Endothelial cell of umbilical vein (primary cell): Measurements from ENCODE around the gene PSIP1. TPM values are rescaled to one million over a fixed set of nuclear protein-coding genes. Genes with fewer than 3 reads are reported as not detected.
"Not testable (repeated sequence)": the region's sequence is repeated elsewhere in the genome, so short reads cannot be mapped to it uniquely, and the experiment has no call there.

Experiments
- BruUV-seq: library from RNA; stranded (reverse); fragments of 400-500 nt; replicated peaks from 2 replicates; lab custom pipeline; 2021; lab: Mats Ljungman, UMichigan
- CTCF ChIA-PET: fragments of 300-600, 350-600 bp; sonication (Branson Sonifier 250); formaldehyde crosslinking; loops from one replicate; lab custom pipeline; 2021; ENCODE audit warnings: antibody characterized with exemption, inconsistent platforms; lab: Charles Lee
- POLR2A ChIA-PET: fragments of 300-600, 350-600 bp; sonication (Branson Sonifier 250); formaldehyde crosslinking; loops from one replicate; lab custom pipeline; 2021; ENCODE audit warnings: antibody characterized with exemption, inconsistent platforms; lab: Charles Lee
- DNase-seq: peaks from one replicate; pipeline ENCODE4 v3.0.0-alpha.2; 2011; ENCODE audit warnings: low read depth, low spot score
- FAIRE-seq: peaks from 2 replicates; lab custom pipeline; 2011; peaks lifted over from hg19 to GRCh38; lab: Jason Lieb, UNC
- H2AFZ ChIP-seq: 2 replicates; pipeline ENCODE4 v1.6.0; 2012; ENCODE audit warnings: low read depth, low read length, control low read depth, inconsistent platforms
- H3K27ac ChIP-seq: 2 replicates; pipeline ENCODE4 v1.5.1; 2011; ENCODE audit warnings: low read depth, mild to moderate bottlenecking, control low read depth, low read length, moderate library complexity; ENCODE audit not compliant: insufficient read depth
- H3K27me3 ChIP-seq, 2 experiments: 2 replicates each; pipeline versions ENCODE4 v1.6.0 to v1.6.1; 2011; ENCODE audit warnings: low read length in 2 of 2, mixed read lengths in 1 of 2; ENCODE audit not compliant: control insufficient read depth in 2 of 2, insufficient read depth in 2 of 2
- H3K36me3 ChIP-seq, 2 experiments: 2 replicates in 1 of 2; 3 replicates in 1 of 2; pipeline ENCODE4 v1.5.1; 2011; ENCODE audit warnings: low read length in 2 of 2, mild to moderate bottlenecking in 1 of 2, moderate library complexity in 1 of 2; ENCODE audit not compliant: control insufficient read depth in 2 of 2, insufficient read depth in 2 of 2; ENCODE audit errors: extremely low read depth in 1 of 2
- H3K4me1 ChIP-seq: 3 replicates; pipeline ENCODE4 v1.5.1; 2011; ENCODE audit warnings: mild to moderate bottlenecking, low read length; ENCODE audit not compliant: control insufficient read depth, insufficient read depth; ENCODE audit errors: extremely low read depth
- H3K4me2 ChIP-seq: 2 replicates; pipeline ENCODE4 v1.6.1; 2011; ENCODE audit warnings: low read length, control low read depth, mixed read lengths; ENCODE audit not compliant: insufficient read depth
- H3K4me3 ChIP-seq, 3 experiments: fragments of 200-600 bp in 1 of 3; sonication (generic), shearing (Covaris generic) in 1 of 3; replicated peaks in 1 of 3; 2 replicates each; pipeline ENCODE4 v1.5.1; 2011 to 2016; ENCODE audit warnings: control low read depth in 3 of 3, low read length in 3 of 3, mild to moderate bottlenecking in 2 of 3, inconsistent platforms in 1 of 3, low read depth in 1 of 3, moderate library complexity in 1 of 3; ENCODE audit not compliant: insufficient read depth in 1 of 3
- H3K79me2 ChIP-seq: 2 replicates; pipeline ENCODE4 v1.6.0; 2012; ENCODE audit warnings: low read length, inconsistent platforms; ENCODE audit not compliant: control insufficient read depth, insufficient read depth
- H3K9ac ChIP-seq: replicated peaks from 2 replicates; pipeline ENCODE3; 2011; ENCODE audit warnings: low read length, control low read depth; ENCODE audit not compliant: insufficient read depth; ENCODE audit errors: extremely low read depth
- H3K9me1 ChIP-seq: replicated peaks from 3 replicates; pipeline ENCODE4 v1.6.0; 2011; ENCODE audit warnings: mild to moderate bottlenecking, low read length; ENCODE audit not compliant: control insufficient read depth, insufficient read depth; ENCODE audit errors: extremely low read depth
- H3K9me3 ChIP-seq: replicated peaks from 2 replicates; pipeline ENCODE4 v1.5.1; 2012; ENCODE audit warnings: low read length, inconsistent platforms; ENCODE audit not compliant: control insufficient read depth, insufficient read depth
- H4K20me1 ChIP-seq: replicated peaks from 2 replicates; pipeline ENCODE3; 2011; ENCODE audit warnings: mild to moderate bottlenecking, low read length; ENCODE audit not compliant: control insufficient read depth, insufficient read depth; ENCODE audit errors: extremely low read depth
- EZH2 ChIP-seq: IDR thresholded peaks from 2 replicates; pipeline ENCODE4 v1.6.1; 2012; ENCODE audit warnings: borderline replicate concordance, low read depth, mild to moderate bottlenecking, moderate library complexity, low read length, inconsistent platforms; ENCODE audit not compliant: severe bottlenecking
- FOS ChIP-seq: IDR thresholded peaks from 2 replicates; pipeline ENCODE4 v1.6.1; 2011; ENCODE audit warnings: mild to moderate bottlenecking, low read length, moderate library complexity, borderline replicate concordance; ENCODE audit not compliant: insufficient read depth
- GATA2 ChIP-seq: IDR thresholded peaks from 2 replicates; pipeline ENCODE4 v1.7.0; 2011; ENCODE audit warnings: low read depth, mild to moderate bottlenecking, moderate library complexity, mixed read lengths, low read length; ENCODE audit not compliant: insufficient read length, insufficient read depth
- JUN ChIP-seq: IDR thresholded peaks from 2 replicates; pipeline ENCODE4 v1.6.1; 2011; ENCODE audit warnings: borderline replicate concordance, low read depth; ENCODE audit not compliant: insufficient read length, insufficient read depth
- MYC ChIP-seq: IDR thresholded peaks from one replicate; pipeline ENCODE4 v1.6.1; 2011; ENCODE audit warnings: mild to moderate bottlenecking, low read depth, low read length
- POLR2A ChIP-seq: IDR thresholded peaks from 2 replicates; pipeline ENCODE4 v1.6.1; 2012; ENCODE audit warnings: low read depth, mild to moderate bottlenecking, control low read depth, low read length
- POLR2AphosphoS5 ChIP-seq: IDR thresholded peaks from 2 replicates; pipeline ENCODE4 v1.6.1; 2012; ENCODE audit warnings: low read depth, mild to moderate bottlenecking, control low read depth, low read length, moderate library complexity; ENCODE audit not compliant: insufficient read depth
- dilution Hi-C: fragments of 300-500 bp; cut with MboI; formaldehyde crosslinking; loops from one replicate; pipeline ENCODE4 v1.15.0; 2019; ENCODE audit warnings: low sequenced_read_pairs; ENCODE audit not compliant: extremely low pct_ligation_motif_present
- intact Hi-C: fragments of 100-400 bp; cut with micrococcal nuclease; formaldehyde crosslinking; loops from one replicate; pipeline ENCODE4 v1.10.0; 2022
- polyA plus RNA-seq, 4 experiments: library from polyadenylated mRNA; depleted of rRNA in 3 of 4; stranded (reverse) in 3 of 4; unstranded in 1 of 4; fragments of >200 nt; gene quantifications; 2 replicates each; pipeline versions ENCODE4 v1.2.1 to v1.2.3, GENCODE V29; 2011 to 2012; ENCODE audit warnings: missing spikeins in 1 of 4
- total RNA-seq: library from RNA; stranded (reverse); gene quantifications from 2 replicates; pipeline ENCODE4 v1.2.3, GENCODE V29; 2021
- TF ChIP-seq, protein P1 (sequence below), 2 donors: IDR thresholded peaks; 1 replicate in 1 of 2; 2 replicates in 1 of 2; pipeline ENCODE4 v1.5.1; 2011; ENCODE audit warnings: low read length in 2 of 2, mild to moderate bottlenecking in 2 of 2, moderate library complexity in 2 of 2, control low read depth in 1 of 2, inconsistent platforms in 1 of 2, low read depth in 1 of 2; ENCODE audit not compliant: insufficient read depth in 1 of 2; ENCODE audit errors: extremely low read depth in 1 of 2
- TF ChIP-seq, protein P2 (sequence below): IDR thresholded peaks from 2 replicates; pipeline ENCODE4 v1.6.1; 2011; ENCODE audit not compliant: insufficient read depth, insufficient read length

The PSIP1 gene
- total and polyA plus RNA-seq, 2 donors (not counting 3 experiments of a cell fraction or from before 2014, with no cell fraction given) = 12.9 to 76.7 TPM

DNA sequence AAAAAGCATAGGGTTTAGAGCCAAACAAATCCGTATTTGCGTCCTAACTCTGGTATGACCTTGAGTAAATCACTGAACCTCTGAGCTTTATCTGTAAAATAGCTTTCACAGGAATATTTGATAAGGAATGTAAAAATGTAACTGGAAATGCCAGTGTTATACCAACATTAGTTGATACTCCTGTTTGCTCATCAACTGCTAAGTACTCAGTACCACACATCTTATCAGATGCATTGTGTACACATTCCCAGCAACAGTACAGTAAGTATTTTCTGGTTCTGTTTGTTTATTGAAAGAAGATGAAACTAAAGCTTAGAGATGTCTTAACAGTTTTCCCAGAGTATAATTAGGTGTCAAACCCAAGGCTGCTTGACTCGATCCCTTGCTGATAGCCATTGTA lies 66.6 kb downstream of the PSIP1 start:
- TF ChIP-seq JUN (no peak), MYC (no peak), EZH2 (no peak), FOS (no peak), GATA2 (no peak), POLR2A (no peak), POLR2AphosphoS5 (no peak)
- TF ChIP-seq, protein P1, sequence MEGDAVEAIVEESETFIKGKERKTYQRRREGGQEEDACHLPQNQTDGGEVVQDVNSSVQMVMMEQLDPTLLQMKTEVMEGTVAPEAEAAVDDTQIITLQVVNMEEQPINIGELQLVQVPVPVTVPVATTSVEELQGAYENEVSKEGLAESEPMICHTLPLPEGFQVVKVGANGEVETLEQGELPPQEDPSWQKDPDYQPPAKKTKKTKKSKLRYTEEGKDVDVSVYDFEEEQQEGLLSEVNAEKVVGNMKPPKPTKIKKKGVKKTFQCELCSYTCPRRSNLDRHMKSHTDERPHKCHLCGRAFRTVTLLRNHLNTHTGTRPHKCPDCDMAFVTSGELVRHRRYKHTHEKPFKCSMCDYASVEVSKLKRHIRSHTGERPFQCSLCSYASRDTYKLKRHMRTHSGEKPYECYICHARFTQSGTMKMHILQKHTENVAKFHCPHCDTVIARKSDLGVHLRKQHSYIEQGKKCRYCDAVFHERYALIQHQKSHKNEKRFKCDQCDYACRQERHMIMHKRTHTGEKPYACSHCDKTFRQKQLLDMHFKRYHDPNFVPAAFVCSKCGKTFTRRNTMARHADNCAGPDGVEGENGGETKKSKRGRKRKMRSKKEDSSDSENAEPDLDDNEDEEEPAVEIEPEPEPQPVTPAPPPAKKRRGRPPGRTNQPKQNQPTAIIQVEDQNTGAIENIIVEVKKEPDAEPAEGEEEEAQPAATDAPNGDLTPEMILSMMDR (IDR thresholded peaks at IDR 0.05; ENCODE audit: extremely low read depth in 1 of 2, insufficient read depth in 1 of 2, low read depth in 1 of 2, low read length in 2 of 2) = no peak
- TF ChIP-seq, protein P2, sequence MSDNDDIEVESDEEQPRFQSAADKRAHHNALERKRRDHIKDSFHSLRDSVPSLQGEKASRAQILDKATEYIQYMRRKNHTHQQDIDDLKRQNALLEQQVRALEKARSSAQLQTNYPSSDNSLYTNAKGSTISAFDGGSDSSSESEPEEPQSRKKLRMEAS = no peak
- FAIRE-seq = no peak

DNA sequence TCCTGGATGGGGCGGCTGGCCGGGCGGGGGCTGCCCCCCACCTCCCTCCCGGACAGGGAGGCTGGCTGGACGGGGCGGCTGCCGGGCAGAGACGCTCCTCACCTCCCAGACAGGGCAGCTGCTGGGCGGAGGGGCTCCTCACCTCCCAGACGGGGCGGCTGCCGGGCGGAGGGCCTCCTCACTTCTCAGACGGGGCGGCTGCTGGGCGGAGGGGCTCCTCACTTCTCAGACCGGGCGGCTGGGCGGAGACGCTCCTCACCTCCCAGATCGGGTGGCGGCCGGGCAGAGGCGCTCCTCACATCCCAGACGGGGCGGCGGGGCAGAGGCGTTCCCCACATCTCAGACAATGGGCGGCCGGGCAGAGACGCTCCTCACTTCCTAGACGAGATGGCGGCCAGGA lies 68.5 kb downstream of the PSIP1 start:
- CTCF ChIA-PET, H3K9me1 ChIP-seq, intact Hi-C loops, H3K4me3 ChIP-seq, H3K9me3 ChIP-seq, BruUV-seq, H2AFZ ChIP-seq, DNase-seq, H3K4me1 ChIP-seq, H3K27ac ChIP-seq, dilution Hi-C loops, H3K27me3 ChIP-seq, H4K20me1 ChIP-seq, H3K9ac ChIP-seq, FAIRE-seq, H3K4me2 ChIP-seq, POLR2A ChIA-PET: not testable (repeated sequence)
- Histone ChIP-seq H3K79me2 (peaks cover 32% of the 10 kb centered on the region), H3K36me3 (peaks cover 18 to 26% of the 10 kb centered on the region in 2 experiments)

More for the DNA sequence above, 66.6 kb downstream of the PSIP1 start:
- no peaks in the 10 kb centered on the region for H3K9me3 ChIP-seq
- no peak for DNase-seq
- BruUV-seq = no TSS peak
- H3K9ac ChIP-seq = no peak overlapping the region
- CTCF ChIA-PET = interaction anchor here (1.1 kb wide), 1 partner anchor 10 kb away, joined by 3 read pairs; no protein-coding TSS in a partner anchor
- H4K20me1 ChIP-seq = peaks cover 2% of the 10 kb centered on the region
- H3K79me2 ChIP-seq = peaks cover 20% of the 10 kb centered on the region
- dilution Hi-C loops (no loop called here), intact Hi-C loops (no loop called here)
- no peak overlapping the region for H2AFZ ChIP-seq
- H3K9me1 ChIP-seq = no peaks in the 10 kb centered on the region
- H3K27ac ChIP-seq = no peak overlapping the region
- POLR2A ChIA-PET = no interaction called here
- peaks cover 27 to 36% of the 10 kb centered on the region in 2 experiments for H3K36me3 ChIP-seq
- no peak overlapping the region for H3K4me3 ChIP-seq
- no peaks in the 10 kb centered on the region for H3K4me1 ChIP-seq
- H3K4me2 ChIP-seq = no peak overlapping the region
- H3K27me3 ChIP-seq = no peaks in the 10 kb centered on the region

DNA sequence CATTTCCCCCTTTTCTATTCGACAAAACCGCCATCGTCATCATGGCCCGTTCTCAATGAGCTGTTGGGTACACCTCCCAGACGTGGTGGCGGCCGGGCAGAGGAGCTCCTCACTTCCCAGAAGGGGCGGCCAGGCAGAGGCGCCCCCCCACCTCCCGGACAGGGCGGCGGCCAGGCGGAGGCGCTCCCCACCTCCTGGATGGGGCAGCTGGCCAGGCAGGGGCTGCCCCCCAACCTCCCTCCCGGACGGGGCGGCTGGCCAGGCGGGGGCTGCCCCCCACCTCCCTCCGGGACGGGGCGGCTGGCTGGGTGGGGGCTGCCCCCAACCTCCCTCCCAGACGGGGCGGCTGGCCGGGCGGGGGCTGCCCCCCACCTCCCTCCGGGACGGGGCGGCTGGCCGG lies 68.9 kb downstream of the PSIP1 start:
- H2AFZ ChIP-seq, H3K27ac ChIP-seq, dilution Hi-C loops, H3K9me1 ChIP-seq, POLR2A ChIA-PET, BruUV-seq, H3K9ac ChIP-seq, H3K4me2 ChIP-seq, H3K9me3 ChIP-seq, H3K4me3 ChIP-seq, H3K4me1 ChIP-seq, H3K27me3 ChIP-seq, FAIRE-seq, H4K20me1 ChIP-seq, intact Hi-C loops, DNase-seq, CTCF ChIA-PET: not testable (repeated sequence)
- Histone ChIP-seq H3K79me2 (peaks cover 35% of the 10 kb centered on the region), H3K36me3 (peaks cover 14 to 21% of the 10 kb centered on the region in 2 experiments)
